Effector memory CD4-positive, alpha-beta T cell (primary cell): Measurements from ENCODE around the gene VTN.

Experiments
- DNase-seq, 3 donors: peaks; one replicate each; pipeline ENCODE4 v3.0.0-alpha.2; 2020
- H3K27ac ChIP-seq: 2 replicates; pipeline ENCODE4 v1.7.0; 2013; ENCODE audit warnings: mild to moderate bottlenecking, low read length, moderate library complexity; ENCODE audit not compliant: insufficient read depth, poor library complexity, severe bottlenecking
- H3K27me3 ChIP-seq: replicated peaks from 2 replicates; pipeline ENCODE4 v1.7.0; 2013; ENCODE audit warnings: mild to moderate bottlenecking, low read length; ENCODE audit not compliant: insufficient read depth, control insufficient read depth, poor library complexity, severe bottlenecking
- H3K36me3 ChIP-seq: 2 replicates; pipeline ENCODE4 v1.7.0; 2013; ENCODE audit warnings: mild to moderate bottlenecking, low read length, moderate library complexity; ENCODE audit not compliant: control insufficient read depth, insufficient read depth
- H3K4me1 ChIP-seq: 2 replicates; pipeline ENCODE4 v1.7.0; 2013; ENCODE audit warnings: low read length, mild to moderate bottlenecking; ENCODE audit not compliant: control insufficient read depth, insufficient read depth, poor library complexity, severe bottlenecking
- H3K4me3 ChIP-seq: 2 replicates; pipeline ENCODE4 v1.7.0; 2013; ENCODE audit warnings: low read length, low read depth, mild to moderate bottlenecking; ENCODE audit not compliant: insufficient read depth, poor library complexity, severe bottlenecking
- H3K9me3 ChIP-seq: 2 replicates; pipeline ENCODE4 v1.7.0; 2013; ENCODE audit warnings: mild to moderate bottlenecking, low read length, moderate library complexity; ENCODE audit not compliant: control insufficient read depth
- total RNA-seq, 3 donors: gene quantifications; one replicate each; lab custom pipeline; 2026; lab: John Stamatoyannopoulos, UW

The VTN gene
- total RNA-seq, result 0.09 to 0.39 (median 0.35) reads per million in 3 donors

- H3K4me3 ChIP-seq, result peak within 1 kb of the TSS; percentile 66
- DNase-seq, result no peak
- H3K36me3 ChIP-seq, result peaks cover under 1% of the 10 kb centered on the region
- H3K9me3 ChIP-seq, result no peaks in the 10 kb centered on the region
- H3K27me3 ChIP-seq, result no peaks in the 10 kb centered on the region
- peaks cover 19% of the 10 kb centered on the region for H3K4me1 ChIP-seq
- H3K27ac ChIP-seq, result peak within 1 kb of the TSS; percentile 82
These were observed at the start of gene VTN for GRCh38 chr17:28370035-28370743. TSS of gene VTN (minus strand) at chr17:28370307. CDS start at chr17:28370203, 104 bp downstream.

- H3K27me3 ChIP-seq, result no peaks in the 10 kb centered on the region
- H3K4me3 ChIP-seq, result no peak overlapping the region
- H3K27ac ChIP-seq, result no peak overlapping the region
- H3K9me3 ChIP-seq, result no peaks in the 10 kb centered on the region
- H3K36me3 ChIP-seq, result no peaks in the 10 kb centered on the region
- H3K4me1 ChIP-seq, result peaks cover 6% of the 10 kb centered on the region
- peak in 2 of 3 donors; percentile 6 to 15 for DNase-seq
These were observed 46.7 kb upstream of the VTN start for GRCh38 chr17:28416703-28417311.

GRCh38 chr17:28415886-28416285, 45.8 kb upstream of the VTN start:
- H3K27ac ChIP-seq, result no peak overlapping the region
- H3K27me3 ChIP-seq, result no peaks in the 10 kb centered on the region
- no peak for DNase-seq
- no peaks in the 10 kb centered on the region for H3K36me3 ChIP-seq
- H3K4me3 ChIP-seq, result no peak overlapping the region
- H3K4me1 ChIP-seq, result peaks cover 6% of the 10 kb centered on the region
- H3K9me3 ChIP-seq, result no peaks in the 10 kb centered on the region

- H3K4me3 ChIP-seq, result no peak overlapping the region
- H3K9me3 ChIP-seq, result no peaks in the 10 kb centered on the region
- H3K27me3 ChIP-seq, result no peaks in the 10 kb centered on the region
- no peaks in the 10 kb centered on the region for H3K36me3 ChIP-seq
- no peak overlapping the region for H3K27ac ChIP-seq
- DNase-seq, result no peak
- H3K4me1 ChIP-seq, result peaks cover 6% of the 10 kb centered on the region
These were observed 43.7 kb upstream of the VTN start for GRCh38 chr17:28413804-28414203.

GRCh38 chr17:28412099-28412498, 42.0 kb upstream of the VTN start:
- DNase-seq, result no peak
- H3K36me3 ChIP-seq, result no peaks in the 10 kb centered on the region
- peaks cover 6% of the 10 kb centered on the region for H3K4me1 ChIP-seq
- H3K9me3 ChIP-seq, result no peaks in the 10 kb centered on the region
- no peaks in the 10 kb centered on the region for H3K27me3 ChIP-seq
- no peak overlapping the region for H3K27ac ChIP-seq
- no peak overlapping the region for H3K4me3 ChIP-seq

GRCh38 chr17:28407974-28408306, 37.8 kb upstream of the VTN start:
- H3K4me3 ChIP-seq, result no peak overlapping the region
- no peak for DNase-seq
- H3K36me3 ChIP-seq, result no peaks in the 10 kb centered on the region
- no peak overlapping the region for H3K27ac ChIP-seq
- no peaks in the 10 kb centered on the region for H3K9me3 ChIP-seq
- peaks cover 14% of the 10 kb centered on the region for H3K4me1 ChIP-seq
- no peaks in the 10 kb centered on the region for H3K27me3 ChIP-seq

- Histone ChIP-seq H3K36me3 (no peaks in the 10 kb centered on the region), H3K27me3 (no peaks in the 10 kb centered on the region), H3K4me3 (no peak overlapping the region)
These were observed 37.2 kb upstream of the VTN start for GRCh38 chr17:28407130-28407973.

GRCh38 chr17:28406473-28406814, 36.3 kb upstream of the VTN start:
- Histone ChIP-seq H3K9me3 (no peaks in the 10 kb centered on the region), H3K27ac (no peak overlapping the region), H3K4me3 (peak overlapping the region; percentile 80), H3K4me1 (peaks cover 14% of the 10 kb centered on the region), H3K27me3 (no peaks in the 10 kb centered on the region), H3K36me3 (no peaks in the 10 kb centered on the region)
- no peak for DNase-seq

More at GRCh38 chr17:28407130-28407973, 37.2 kb upstream of the VTN start:
- Histone ChIP-seq H3K9me3 (no peaks in the 10 kb centered on the region), H3K4me1 (peaks cover 14% of the 10 kb centered on the region), H3K27ac (no peak overlapping the region)
- DNase-seq, result no peak

- no peak for DNase-seq
- H3K27me3 ChIP-seq, result no peaks in the 10 kb centered on the region
- H3K4me1 ChIP-seq, result peaks cover 14% of the 10 kb centered on the region
- H3K27ac ChIP-seq, result no peak within 1 kb of the TSS
- H3K9me3 ChIP-seq, result no peaks in the 10 kb centered on the region
- peak within 1 kb of the TSS; percentile 80 for H3K4me3 ChIP-seq
- H3K36me3 ChIP-seq, result no peaks in the 10 kb centered on the region
These were observed 35.7 kb upstream of the VTN start, which contains the start of gene SLC46A1 for GRCh38 chr17:28405632-28406472. TSS of gene SLC46A1 (minus strand) at chr17:28406212. CDS start at chr17:28406114, 98 bp downstream.
